CD14-positive monocyte (primary cell): Measurements from ENCODE around the gene SRRT. TPM values are rescaled to one million over a fixed set of nuclear protein-coding genes. Genes with fewer than 3 reads are reported as not detected.

Experiments used
- DNase-seq, 3 donors: peaks; one replicate each; pipeline ENCODE4 v3.0.0-alpha.2; 2011 to 2022
- H2AFZ ChIP-seq: 2 replicates; pipeline ENCODE4 v1.6.0; 2012; ENCODE audit warnings: mild to moderate bottlenecking, low read depth, low read length, inconsistent platforms; ENCODE audit not compliant: insufficient read depth, poor library complexity, severe bottlenecking
- H3K27ac ChIP-seq, 2 donors: 1 replicate in 1 of 2; 2 replicates in 1 of 2; pipeline ENCODE4 v1.5.1; 2012 to 2013; ENCODE audit warnings: low read length in 2 of 2, control low read depth in 1 of 2, inconsistent platforms in 1 of 2, low read depth in 1 of 2, mild to moderate bottlenecking in 1 of 2
- H3K27me3 ChIP-seq, 2 donors: one replicate each; pipeline versions ENCODE4 v1.6.0 to v1.6.1; 2011 to 2013; ENCODE audit warnings: low read length in 2 of 2; ENCODE audit not compliant: control insufficient read depth in 2 of 2, insufficient read depth in 2 of 2
- H3K36me3 ChIP-seq, 2 donors: replicated peaks in 1 of 2; 1 replicate in 1 of 2; 2 replicates in 1 of 2; pipeline versions ENCODE4 v1.5.1 to v1.6.1; 2012 to 2013; ENCODE audit warnings: low read length in 2 of 2, control low read depth in 1 of 2, inconsistent platforms in 1 of 2, mild to moderate bottlenecking in 1 of 2; ENCODE audit not compliant: insufficient read depth in 2 of 2, control insufficient read depth in 1 of 2
- H3K4me1 ChIP-seq, 2 donors: 1 replicate in 1 of 2; 2 replicates in 1 of 2; pipeline versions ENCODE4 v1.5.1 to v1.6.1; 2012 to 2013; ENCODE audit warnings: low read length in 2 of 2, control low read depth in 1 of 2, inconsistent platforms in 1 of 2, mild to moderate bottlenecking in 1 of 2, moderate library complexity in 1 of 2; ENCODE audit not compliant: insufficient read depth in 2 of 2, control insufficient read depth in 1 of 2
- H3K4me2 ChIP-seq: replicated peaks from 2 replicates; pipeline ENCODE3; 2012; ENCODE audit warnings: low read length, moderate library complexity, mild to moderate bottlenecking; ENCODE audit not compliant: poor library complexity, severe bottlenecking; ENCODE audit errors: extremely low read depth
- H3K4me3 ChIP-seq, 3 experiments: fragments of 200-600 bp in 1 of 3; sonication (generic) in 1 of 3; replicated peaks in 1 of 3; 1 replicate in 2 of 3; 2 replicates in 1 of 3; pipeline ENCODE4 v1.5.1; 2011 to 2013; ENCODE audit warnings: low read length in 3 of 3, mild to moderate bottlenecking in 3 of 3, control low read depth in 2 of 3, low read depth in 2 of 3, inconsistent platforms in 1 of 3, moderate library complexity in 1 of 3
- H3K79me2 ChIP-seq: 2 replicates; pipeline ENCODE4 v1.6.0; 2012; ENCODE audit warnings: mild to moderate bottlenecking, control low read depth, inconsistent platforms, low read length, moderate library complexity; ENCODE audit not compliant: insufficient read depth
- H3K9ac ChIP-seq: 2 replicates; pipeline ENCODE4 v1.6.0; 2017; ENCODE audit warnings: low read length, mild to moderate bottlenecking; ENCODE audit not compliant: insufficient read depth, poor library complexity, severe bottlenecking
- H3K9me3 ChIP-seq, 2 donors: replicated peaks in 1 of 2; 1 replicate in 1 of 2; 2 replicates in 1 of 2; pipeline versions ENCODE4 v1.5.1 to v1.6.1; 2012 to 2013; ENCODE audit warnings: low read length in 2 of 2, control low read depth in 1 of 2; ENCODE audit not compliant: control insufficient read depth in 1 of 2, insufficient read depth in 1 of 2
- H4K20me1 ChIP-seq: 2 replicates; pipeline ENCODE4 v1.6.0; 2012; ENCODE audit warnings: mild to moderate bottlenecking, low read length, control low read depth, moderate library complexity; ENCODE audit not compliant: insufficient read depth
- H3K27ac Mint-ChIP-seq, 7 donors: one replicate each; pipeline ENCODE4 v1.8.0; 2020; ENCODE audit warnings: mild to moderate bottlenecking in 7 of 7, mixed read lengths in 7 of 7, moderate library complexity in 6 of 7, inconsistent platforms in 2 of 7
- H3K27me3 Mint-ChIP-seq, 3 donors: one replicate each; pipeline ENCODE4 v1.8.0; 2021 to 2022; ENCODE audit warnings: low read depth in 3 of 3, mild to moderate bottlenecking in 3 of 3, mixed read lengths in 3 of 3, moderate library complexity in 3 of 3, inconsistent platforms in 1 of 3
- H3K36me3 Mint-ChIP-seq, 2 donors: one replicate each; pipeline ENCODE4 v1.8.0; 2020; ENCODE audit warnings: mixed read lengths in 2 of 2, inconsistent platforms in 1 of 2, mild to moderate bottlenecking in 1 of 2
- H3K4me1 Mint-ChIP-seq: one replicate; pipeline ENCODE4 v1.8.0; 2020; ENCODE audit warnings: mild to moderate bottlenecking, mixed read lengths
- H3K4me3 Mint-ChIP-seq, 2 donors: one replicate each; pipeline ENCODE4 v1.8.0; 2020; ENCODE audit warnings: mild to moderate bottlenecking in 2 of 2, mixed read lengths in 2 of 2, moderate library complexity in 1 of 2
- H3K9me3 Mint-ChIP-seq, 7 donors: one replicate each; pipeline ENCODE4 v1.8.0; 2020 to 2022; ENCODE audit warnings: mixed read lengths in 7 of 7, mild to moderate bottlenecking in 6 of 7, moderate library complexity in 6 of 7, inconsistent platforms in 2 of 7
- CTCF ChIP-seq: fragments of 200-600 bp; IDR thresholded peaks from one replicate; pipeline ENCODE4 v1.8.0; 2022; ENCODE audit warnings: antibody characterized with exemption, mild to moderate bottlenecking
- WGBS: methylation state at CpG from one replicate; pipeline ENCODE4 v1.1.5; 2013; ENCODE audit warnings: missing lambda C conversion rate; ENCODE audit not compliant: insufficient coverage; 5-methylcytosine and 5-hydroxymethylcytosine counted together
- intact Hi-C, 2 donors: fragments of 100-400 bp; cut with micrococcal nuclease; formaldehyde crosslinking; loops; one replicate each; pipeline versions ENCODE4 v1.15.0 to v1.15.1; 2023
- polyA plus RNA-seq, 3 donors: library from polyadenylated mRNA; depleted of rRNA in 1 of 3; unstranded in 2 of 3; stranded (reverse) in 1 of 3; fragments of 300-500 nt in 2 of 3; fragments of >200 nt in 1 of 3; fragmentation: Illumina TruSeq in 2 of 3; gene quantifications; 1 replicate in 2 of 3; 2 replicates in 1 of 3; pipeline ENCODE4 v1.2.3, GENCODE V29; 2012 to 2021

SRRT gene
- polyA plus RNA-seq, 3 donors, result 26.9 to 116 (median 29.6) TPM

DNA sequence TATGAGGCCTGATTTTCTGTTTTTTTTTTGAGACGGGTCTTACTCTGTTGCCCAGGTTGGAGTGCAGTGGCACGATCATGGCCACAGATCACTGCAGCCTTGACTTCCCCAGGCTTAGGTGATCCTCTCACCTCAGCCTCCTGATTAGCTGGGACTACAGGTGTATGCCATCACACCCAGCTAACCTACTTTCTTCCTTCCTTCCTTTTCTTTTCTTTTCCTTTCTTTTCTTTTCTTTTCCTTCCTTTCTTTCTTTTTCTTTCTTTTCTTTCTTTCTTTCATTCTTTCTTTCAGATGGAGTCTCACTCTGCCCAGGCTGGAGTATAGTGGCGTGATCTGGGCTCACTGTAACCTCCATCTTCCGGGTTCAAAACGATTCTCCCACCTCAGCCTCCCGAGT is 3.8 kb downstream of the SRRT start:
- peak overlapping the region in 1 of 7 donors; percentile 76 for H3K27ac Mint-ChIP-seq
- H3K4me3 Mint-ChIP-seq, result no peak overlapping the region
- TF ChIP-seq CTCF, result no peak
- H3K36me3 Mint-ChIP-seq, result peaks cover 60 to 68% of the 10 kb centered on the region in 2 donors
- H3K4me1 Mint-ChIP-seq, result peaks cover 26% of the 10 kb centered on the region
- H3K36me3 ChIP-seq, result peaks cover 32 to 62% of the 10 kb centered on the region in 2 donors
- no peak overlapping the region for H2AFZ ChIP-seq
- H3K9me3 Mint-ChIP-seq, result peaks cover 0 to 5% (median 0%) of the 10 kb centered on the region in 7 donors
- DNase-seq, result no peak
- no peak overlapping the region for H3K9ac ChIP-seq
- no peaks in the 10 kb centered on the region for H3K9me3 ChIP-seq
- H3K4me3 ChIP-seq, result no peak overlapping the region
- H3K27me3 Mint-ChIP-seq, result peaks cover 0 to 6% (median 0%) of the 10 kb centered on the region in 3 donors
- no peak overlapping the region for H3K27ac ChIP-seq
- H3K79me2 ChIP-seq, result peaks cover 69% of the 10 kb centered on the region
- peaks cover 80% of the 10 kb centered on the region for H4K20me1 ChIP-seq
- peaks cover 22 to 30% of the 10 kb centered on the region in 2 donors for H3K4me1 ChIP-seq
- whole genome bisulfite sequencing, result 100% methylated on average over 4 of the region's 6 CpGs
- intact Hi-C loops, result no loop called here
- H3K4me2 ChIP-seq, result no peak overlapping the region
- no peaks in the 10 kb centered on the region for H3K27me3 ChIP-seq

DNA sequence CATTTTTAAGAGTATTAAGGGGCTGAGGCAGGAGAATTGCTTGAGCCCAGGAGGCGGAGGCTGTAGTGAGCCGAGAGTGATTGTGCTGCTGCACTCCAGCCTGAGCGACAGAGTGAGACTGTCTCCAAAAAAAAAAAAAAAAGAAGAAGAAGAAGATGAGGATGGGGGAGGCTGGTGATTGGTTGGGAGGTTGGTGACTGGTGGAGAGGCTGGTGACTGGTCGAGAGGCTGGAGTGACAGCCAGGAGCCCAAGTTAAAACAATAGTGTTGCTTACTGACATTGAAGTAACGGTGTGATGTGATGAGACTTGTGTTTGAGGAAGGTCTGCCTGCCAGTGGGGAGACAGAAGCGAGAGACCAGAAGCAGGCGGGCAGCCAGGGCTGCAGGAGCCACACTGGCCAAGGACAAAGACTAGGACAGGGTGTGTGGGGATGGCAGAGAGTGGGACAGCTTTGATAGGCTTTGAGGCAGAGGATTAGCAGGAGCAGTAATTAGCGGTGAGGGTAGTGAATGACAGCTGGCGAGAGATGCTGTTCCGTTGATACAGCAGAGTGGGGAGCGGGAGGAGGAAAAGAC is 4.9 kb downstream of the SRRT start:
- Histone ChIP-seq H3K4me1 (peaks cover 12 to 20% of the 10 kb centered on the region in 2 donors), H3K27ac (no peak overlapping the region), H3K9ac (no peak overlapping the region), H3K79me2 (peaks cover 69% of the 10 kb centered on the region), H3K27me3 (no peaks in the 10 kb centered on the region), H3K9me3 (no peaks in the 10 kb centered on the region), H3K4me3 (no peak overlapping the region), H4K20me1 (peaks cover 87% of the 10 kb centered on the region), H2AFZ (no peak overlapping the region), H3K36me3 (peaks cover 42 to 73% of the 10 kb centered on the region in 2 donors), H3K4me2 (no peak overlapping the region)
- Mint-ChIP-seq H3K27me3 (peaks cover 0 to 8% (median 1%) of the 10 kb centered on the region in 3 donors), H3K4me1 (peaks cover 22% of the 10 kb centered on the region), H3K9me3 (peaks cover 0 to 2% (median 0%) of the 10 kb centered on the region in 7 donors), H3K36me3 (peaks cover 70 to 78% of the 10 kb centered on the region in 2 donors), H3K4me3 (no peak overlapping the region), H3K27ac (peak overlapping the region in 2 of 7 donors; percentile 31 to 32)
- intact Hi-C loops, result no loop called here
- 85% methylated on average over 10 of the region's 11 CpGs for WGBS
- TF ChIP-seq CTCF, result no peak
- DNase-seq, result no peak
